ENCODE data around the gene PDIA2.

GRCh38 chr16:296276-296675, 13.3 kb downstream of the PDIA2 start:
- no peak for TF ChIP-seq POLR2AphosphoS5 (IDR thresholded peaks at IDR 0.05; ENCODE audit: low read depth, low read length)
- TF ChIP-seq POLR2A (IDR thresholded peaks at IDR 0.05; ENCODE audit: low read depth, low read length) = no peak
- no peak for TF ChIP-seq TAF1 (IDR thresholded peaks at IDR 0.05; ENCODE audit: borderline replicate concordance, low read depth, low read length)
